GM12891 (cell line): ENCODE measurements around the gene PDE5A.
A peak's percentile ranks its signal among the peaks of the same experiment; 100 is the strongest.

ENCODE experiments used
- DNase-seq: peaks from one replicate; pipeline ENCODE4 v3.0.0; 2011; ENCODE audit warnings: low spot score; ENCODE audit not compliant: insufficient read length
- FAIRE-seq: peaks from 2 replicates; lab custom pipeline; 2011; peaks lifted over from hg19 to GRCh38; lab: Jason Lieb, UNC
- PAX5 ChIP-seq: IDR thresholded peaks from 2 replicates; pipeline ENCODE4 v1.6.1; 2011; ENCODE audit warnings: low read length, moderate library complexity, mild to moderate bottlenecking; ENCODE audit not compliant: insufficient read depth, severe bottlenecking
- POLR2A ChIP-seq: IDR thresholded peaks from 2 replicates; pipeline ENCODE4 v1.6.1; 2011; ENCODE audit warnings: low read depth, low read length, control low read depth
- POLR2AphosphoS5 ChIP-seq: IDR thresholded peaks from 2 replicates; pipeline ENCODE4 v1.6.1; 2011; ENCODE audit warnings: low read depth, low read length, control low read depth
- POU2F2 ChIP-seq: IDR thresholded peaks from 2 replicates; pipeline ENCODE4 v1.6.1; 2011; ENCODE audit warnings: low read depth, mild to moderate bottlenecking, control low read depth, low read length, moderate library complexity
- SPI1 ChIP-seq: IDR thresholded peaks from 2 replicates; pipeline ENCODE4 v1.6.1; 2011; ENCODE audit warnings: low read depth, low read length, control low read depth
- TAF1 ChIP-seq: IDR thresholded peaks from 2 replicates; pipeline ENCODE4 v1.6.1; 2011; ENCODE audit warnings: low read depth, low read length, control low read depth

Gene PDE5A

GRCh38 chr4:119506806-119507205, 121.8 kb downstream of the PDE5A start:
- DNase-seq (no peak), FAIRE-seq (no peak)
- TF ChIP-seq TAF1, result no peak
- TF ChIP-seq POLR2A, result no peak
- no peak for TF ChIP-seq POU2F2
- no peak for TF ChIP-seq POLR2AphosphoS5
- TF ChIP-seq SPI1, result no peak
- TF ChIP-seq PAX5, result no peak

- DNase-seq, result no peak
- TF ChIP-seq POLR2A (no peak), TAF1 (no peak), PAX5 (no peak), POU2F2 (no peak), POLR2AphosphoS5 (no peak), SPI1 (no peak)
- FAIRE-seq, result no peak
Measured at GRCh38 chr4:119504616-119505015, 124.0 kb downstream of the PDE5A start.

- no peak for TF ChIP-seq POU2F2
- no peak for TF ChIP-seq POLR2AphosphoS5
- TF ChIP-seq SPI1, result no peak
- TF ChIP-seq POLR2A, result no peak
- no peak for TF ChIP-seq TAF1
- no peak for TF ChIP-seq PAX5
- DNase-seq, result no peak
- FAIRE-seq, result no peak
Measured at GRCh38 chr4:119501740-119502139, 126.9 kb downstream of the PDE5A start.

- FAIRE-seq (no peak), DNase-seq (no peak)
- TF ChIP-seq POLR2A (no peak), POLR2AphosphoS5 (no peak), POU2F2 (no peak), SPI1 (no peak), TAF1 (no peak), PAX5 (no peak)
Measured at GRCh38 chr4:119498527-119498926, 130.1 kb downstream of the PDE5A start.

- TF ChIP-seq POU2F2, result no peak
- TF ChIP-seq POLR2AphosphoS5, result no peak
- DNase-seq (no peak), FAIRE-seq (no peak)
Measured at GRCh38 chr4:119493886-119494285, 134.7 kb downstream of the PDE5A start.

GRCh38 chr4:119493419-119493818, 135.2 kb downstream of the PDE5A start:
- TF ChIP-seq POLR2A (no peak), SPI1 (no peak), PAX5 (no peak), POU2F2 (no peak), TAF1 (no peak)
- no peak for DNase-seq
- no peak for FAIRE-seq

GRCh38 chr4:119490335-119490734, 138.3 kb downstream of the PDE5A start:
- FAIRE-seq (no peak), DNase-seq (no peak)
- TF ChIP-seq POLR2AphosphoS5 (no peak), POLR2A (no peak), PAX5 (no peak), SPI1 (no peak), POU2F2 (no peak), TAF1 (no peak)

GRCh38 chr4:119489305-119489704, 139.3 kb downstream of the PDE5A start:
- TF ChIP-seq POU2F2, result no peak
- DNase-seq (no peak), FAIRE-seq (peak; percentile 16)

GRCh38 chr4:119480331-119480730, 148.3 kb downstream of the PDE5A start:
- TF ChIP-seq POU2F2 (no peak), SPI1 (no peak), TAF1 (no peak), POLR2AphosphoS5 (no peak), POLR2A (no peak), PAX5 (no peak)
- DNase-seq (no peak), FAIRE-seq (peak; percentile 26)

- FAIRE-seq, result no peak
Measured at GRCh38 chr4:119479835-119480234, 148.8 kb downstream of the PDE5A start.

GRCh38 chr4:119479180-119479808, 149.3 kb downstream of the PDE5A start:
- FAIRE-seq (no peak), DNase-seq (no peak)
- TF ChIP-seq POU2F2 (no peak), POLR2A (no peak), PAX5 (no peak), SPI1 (no peak), POLR2AphosphoS5 (no peak), TAF1 (no peak)

More at GRCh38 chr4:119479835-119480234, 148.8 kb downstream of the PDE5A start:
- no peak for DNase-seq
- TF ChIP-seq TAF1 (no peak), POLR2AphosphoS5 (no peak), POLR2A (no peak), SPI1 (no peak), POU2F2 (no peak), PAX5 (no peak)
